ENCODE measurements around the gene BOC.

- TF ChIP-seq POLR2A (IDR thresholded peaks at IDR 0.05; ENCODE audit: low read depth, low read length): no peak
- no peak for TF ChIP-seq POLR2AphosphoS5 (IDR thresholded peaks at IDR 0.05; ENCODE audit: low read depth, low read length)
- no peak for TF ChIP-seq TAF1 (IDR thresholded peaks at IDR 0.05; ENCODE audit: borderline replicate concordance, low read depth, low read length)
These were observed 34.4 kb downstream of the BOC start for GRCh38 chr3:113245761-113246161.
